CD4-positive, CD25-positive, alpha-beta regulatory T cell (primary cell): Measurements from ENCODE around the gene PRICKLE2. TPM values are rescaled to one million over a fixed set of nuclear protein-coding genes. Genes with fewer than 3 reads are reported as not detected.

Experiments
- ATAC-seq, 2 donors: fragments of 150-1000 bp; cut with Tn5 transposase; one replicate each; pipeline ENCODE4 v1.10.0; 2021; ENCODE audit warnings: low read depth in 2 of 2, moderate number of reproducible peaks in 2 of 2, moderate library complexity in 1 of 2
- DNase-seq, 3 donors: peaks; one replicate each; pipeline versions ENCODE4 v3.0.0 to v3.0.0-alpha.2; 2012 to 2022; ENCODE audit warnings: mixed read lengths in 1 of 3
- H3K27ac ChIP-seq: one replicate; pipeline ENCODE4 v1.7.0; 2013; ENCODE audit warnings: mild to moderate bottlenecking, low read length; ENCODE audit not compliant: insufficient read depth, poor library complexity, severe bottlenecking
- H3K27me3 ChIP-seq: one replicate; pipeline ENCODE4 v1.7.0; 2013; ENCODE audit warnings: low read length; ENCODE audit not compliant: control insufficient read depth, insufficient read depth
- H3K36me3 ChIP-seq: one replicate; pipeline ENCODE4 v1.7.0; 2013; ENCODE audit warnings: mild to moderate bottlenecking, low read length, moderate library complexity; ENCODE audit not compliant: control insufficient read depth, insufficient read depth
- H3K4me1 ChIP-seq: 2 replicates; pipeline ENCODE4 v1.7.0; 2013; ENCODE audit warnings: mild to moderate bottlenecking, low read length; ENCODE audit not compliant: insufficient read depth, control insufficient read depth, poor library complexity, severe bottlenecking
- H3K4me3 ChIP-seq: one replicate; pipeline ENCODE4 v1.7.0; 2013; ENCODE audit warnings: low read depth, mild to moderate bottlenecking, low read length, moderate library complexity
- H3K9me3 ChIP-seq, 2 experiments: 1 replicate in 1 of 2; 2 replicates in 1 of 2; pipeline ENCODE4 v1.7.0; 2013; ENCODE audit warnings: low read length in 2 of 2, mild to moderate bottlenecking in 1 of 2, moderate library complexity in 1 of 2; ENCODE audit not compliant: control insufficient read depth in 2 of 2
- H3K27ac Mint-ChIP-seq, 3 donors: one replicate each; pipeline ENCODE4 v1.8.0; 2020 to 2022; ENCODE audit warnings: mild to moderate bottlenecking in 3 of 3, mixed read lengths in 3 of 3, moderate library complexity in 2 of 3
- H3K27me3 Mint-ChIP-seq: one replicate; pipeline ENCODE4 v1.8.0; 2022; ENCODE audit warnings: mild to moderate bottlenecking, mixed read lengths
- H3K36me3 Mint-ChIP-seq: one replicate; pipeline ENCODE4 v1.8.0; 2020; ENCODE audit warnings: mixed read lengths
- H3K4me1 Mint-ChIP-seq, 4 donors: one replicate each; pipeline ENCODE4 v1.8.0; 2020 to 2022; ENCODE audit warnings: mixed read lengths in 4 of 4, mild to moderate bottlenecking in 1 of 4
- H3K4me3 Mint-ChIP-seq, 4 donors: one replicate each; pipeline ENCODE4 v1.8.0; 2020 to 2022; ENCODE audit warnings: mild to moderate bottlenecking in 4 of 4, mixed read lengths in 4 of 4, moderate library complexity in 3 of 4
- H3K9me3 Mint-ChIP-seq, 7 donors: one replicate each; pipeline ENCODE4 v1.8.0; 2020 to 2022; ENCODE audit warnings: mixed read lengths in 7 of 7, mild to moderate bottlenecking in 3 of 7, moderate library complexity in 2 of 7
- polyA plus RNA-seq, 4 donors: library from polyadenylated mRNA; unstranded; fragments of 300-500 nt; fragmentation: Illumina TruSeq; gene quantifications; one replicate each; pipeline ENCODE4 v1.2.3, GENCODE V29; 2021
- total RNA-seq: library from RNA; stranded (reverse); gene quantifications from one replicate; pipeline ENCODE4 v1.2.3, GENCODE V29; 2022

PRICKLE2 gene
- total and polyA plus RNA-seq, 5 donors from 2014 or later, result 0.15 TPM; not detected in 4

DNA sequence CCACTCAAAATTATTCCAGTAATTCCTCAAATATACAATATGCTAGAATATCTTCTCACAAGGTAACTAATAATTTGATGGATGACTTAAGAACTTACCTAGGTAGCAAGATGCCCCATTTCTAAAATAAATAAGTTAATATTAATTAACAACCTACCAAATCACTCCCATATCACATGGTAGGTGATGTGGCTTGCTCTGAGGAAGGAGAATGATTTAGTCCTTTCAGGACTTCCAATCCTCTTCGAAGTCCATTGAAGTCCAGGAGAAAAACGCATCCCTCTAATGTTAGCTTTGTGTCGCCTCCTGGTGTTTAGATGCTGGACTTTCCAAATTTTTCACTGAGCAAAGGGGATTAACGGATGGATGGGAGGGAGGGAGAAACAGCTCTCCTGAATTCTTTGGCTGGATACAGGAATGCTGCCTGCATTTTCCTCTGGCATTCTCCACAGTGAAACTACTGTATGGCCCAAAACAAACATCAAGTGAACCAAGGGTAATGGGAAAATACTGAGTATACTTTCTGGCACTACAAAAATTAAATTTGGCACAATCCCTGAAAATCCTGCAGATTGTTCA is 58.6 kb downstream of the PRICKLE2 start:
- Mint-ChIP-seq H3K27ac (no peak overlapping the region), H3K4me1 (no peaks in the 10 kb centered on the region), H3K9me3 (peaks cover 0 to 3% (median 0%) of the 10 kb centered on the region in 7 donors), H3K27me3 (no peaks in the 10 kb centered on the region), H3K4me3 (no peak overlapping the region), H3K36me3 (no peaks in the 10 kb centered on the region)
- ATAC-seq (no peak), DNase-seq (no peak)
- Histone ChIP-seq H3K4me1 (no peaks in the 10 kb centered on the region), H3K4me3 (no peak overlapping the region), H3K27me3 (no peaks in the 10 kb centered on the region), H3K36me3 (no peaks in the 10 kb centered on the region), H3K9me3 (no peaks in the 10 kb centered on the region), H3K27ac (no peak overlapping the region)

DNA sequence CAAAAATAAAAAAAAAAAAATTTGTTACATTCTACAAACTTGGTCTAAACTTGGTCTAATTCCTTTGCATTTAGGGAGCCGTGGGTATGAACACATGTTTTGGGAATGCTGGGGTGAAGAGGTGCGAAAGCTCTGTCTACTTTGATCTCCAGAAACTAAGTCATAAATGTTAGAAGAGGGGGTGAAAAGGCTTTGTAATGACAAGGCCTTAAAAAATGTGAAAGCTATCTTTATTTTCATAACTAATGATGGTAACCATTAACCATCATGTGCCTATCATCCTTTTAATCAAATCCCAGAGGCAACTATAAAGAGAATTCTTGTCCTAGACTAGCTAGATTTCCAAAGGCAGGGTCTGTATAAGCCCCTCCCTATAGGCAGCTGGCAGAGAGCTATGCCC is 60.9 kb downstream of the PRICKLE2 start:
- H3K36me3 Mint-ChIP-seq, result no peaks in the 10 kb centered on the region

DNA sequence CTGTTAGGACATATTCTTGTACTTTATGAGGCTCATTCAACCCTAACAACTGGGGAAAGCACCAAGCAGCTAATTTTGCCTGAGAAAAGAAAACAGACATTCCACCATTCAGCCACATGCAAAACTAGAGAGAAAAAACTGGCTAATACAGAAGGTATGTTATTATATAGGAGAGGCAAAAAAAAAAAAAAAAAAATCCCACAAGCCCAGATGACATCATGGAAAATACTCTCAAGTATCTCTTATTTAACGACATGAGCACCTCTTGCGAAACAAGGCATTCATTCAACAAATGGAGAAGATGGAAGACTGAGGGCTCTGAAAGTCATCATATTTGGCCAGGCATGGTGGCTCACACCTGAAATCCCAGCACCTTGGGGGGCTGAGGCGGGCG is 61.5 kb downstream of the PRICKLE2 start:
- no peaks in the 10 kb centered on the region for H3K9me3 ChIP-seq
- no peaks in the 10 kb centered on the region for H3K4me1 Mint-ChIP-seq
- H3K9me3 Mint-ChIP-seq, result peaks cover 0 to 5% (median 0%) of the 10 kb centered on the region in 7 donors
- ATAC-seq, result no peak
- H3K27ac ChIP-seq, result no peak overlapping the region
- H3K27me3 ChIP-seq, result peaks cover 2% of the 10 kb centered on the region
- no peak overlapping the region for H3K4me3 ChIP-seq
- no peaks in the 10 kb centered on the region for H3K27me3 Mint-ChIP-seq
- H3K4me1 ChIP-seq, result no peaks in the 10 kb centered on the region
- no peak for DNase-seq
- no peak overlapping the region for H3K27ac Mint-ChIP-seq
- no peaks in the 10 kb centered on the region for H3K36me3 Mint-ChIP-seq
- H3K36me3 ChIP-seq, result no peaks in the 10 kb centered on the region
- no peak overlapping the region for H3K4me3 Mint-ChIP-seq

More for the DNA sequence above, 60.9 kb downstream of the PRICKLE2 start:
- H3K4me3 Mint-ChIP-seq, result no peak overlapping the region
- Histone ChIP-seq H3K4me3 (no peak overlapping the region), H3K27me3 (peaks cover 2% of the 10 kb centered on the region), H3K9me3 (no peaks in the 10 kb centered on the region), H3K4me1 (no peaks in the 10 kb centered on the region), H3K36me3 (no peaks in the 10 kb centered on the region), H3K27ac (no peak overlapping the region)
- peaks cover 0 to 5% (median 0%) of the 10 kb centered on the region in 7 donors for H3K9me3 Mint-ChIP-seq
- no peak for DNase-seq
- no peak overlapping the region for H3K27ac Mint-ChIP-seq
- H3K4me1 Mint-ChIP-seq, result no peaks in the 10 kb centered on the region
- H3K27me3 Mint-ChIP-seq, result no peaks in the 10 kb centered on the region
- ATAC-seq, result no peak

DNA sequence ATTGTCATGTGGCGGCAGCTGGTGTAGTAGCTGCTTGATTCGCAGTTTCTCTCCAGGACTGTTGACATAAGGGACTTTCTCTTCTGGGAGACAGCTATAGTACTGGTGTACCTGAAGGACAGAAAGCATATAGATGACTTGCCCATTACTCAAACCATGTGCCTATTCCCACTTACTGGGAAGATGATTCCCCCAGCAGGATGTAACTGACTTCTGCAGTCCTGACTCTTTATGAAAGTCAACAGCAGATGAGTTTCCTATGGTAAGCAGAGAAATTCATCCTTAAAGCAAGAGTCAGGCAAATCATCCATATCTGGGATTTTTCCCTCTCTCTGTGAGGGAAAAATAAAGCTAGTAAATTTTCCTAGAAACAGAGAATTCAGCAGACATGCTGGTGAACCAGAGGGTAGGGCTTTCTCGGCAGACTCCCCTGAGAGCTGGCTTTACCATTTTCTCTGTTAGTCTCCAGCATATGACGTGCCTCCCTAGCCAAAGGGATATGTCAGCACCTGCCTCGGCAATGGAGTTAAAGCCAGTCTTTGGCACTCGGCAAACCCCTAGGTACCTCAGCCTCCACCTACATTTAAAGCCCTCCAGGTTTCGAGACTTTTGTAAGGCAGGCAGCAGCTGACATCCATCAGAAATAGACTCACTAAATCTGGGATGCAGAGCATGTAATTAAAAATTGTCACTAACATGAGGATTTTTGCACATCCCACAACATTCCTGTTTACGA is 62.1 kb downstream of the PRICKLE2 start:
- H3K36me3 Mint-ChIP-seq, result no peaks in the 10 kb centered on the region
- DNase-seq (no peak), ATAC-seq (no peak)
- no peaks in the 10 kb centered on the region for H3K9me3 ChIP-seq
- no peaks in the 10 kb centered on the region for H3K36me3 ChIP-seq
- no peaks in the 10 kb centered on the region for H3K4me1 Mint-ChIP-seq
- H3K4me3 ChIP-seq, result no peak overlapping the region
- H3K4me1 ChIP-seq, result no peaks in the 10 kb centered on the region
- H3K27me3 Mint-ChIP-seq, result no peaks in the 10 kb centered on the region
- H3K4me3 Mint-ChIP-seq, result no peak overlapping the region
- H3K27ac Mint-ChIP-seq, result no peak overlapping the region
- peaks cover 2% of the 10 kb centered on the region for H3K27me3 ChIP-seq
- no peak overlapping the region for H3K27ac ChIP-seq
- peaks cover 0 to 5% (median 0%) of the 10 kb centered on the region in 7 donors for H3K9me3 Mint-ChIP-seq

DNA sequence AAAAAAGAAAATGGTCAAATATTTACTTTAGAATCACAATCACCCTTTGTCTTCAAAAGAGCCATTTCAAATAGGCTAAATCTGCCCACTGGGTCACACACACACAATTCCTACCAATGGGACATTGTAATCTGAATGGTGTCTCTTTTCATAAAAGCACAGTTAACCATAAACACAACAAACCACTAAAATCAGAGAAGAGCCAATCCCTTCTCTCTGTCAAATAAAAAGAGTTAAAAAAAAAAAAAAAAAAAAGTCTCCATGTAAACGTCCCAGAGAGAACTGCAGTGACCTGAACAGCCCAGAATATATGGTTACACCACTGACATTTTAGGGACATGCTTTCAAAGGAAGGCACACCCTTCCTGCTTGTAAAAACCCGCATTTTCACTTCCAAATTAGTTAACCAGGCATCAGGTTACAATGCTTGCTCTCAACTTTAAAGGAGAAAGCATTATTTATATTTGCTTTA is 63.7 kb downstream of the PRICKLE2 start:
- ATAC-seq (no peak), DNase-seq (no peak)
- Histone ChIP-seq H3K4me3 (no peak overlapping the region), H3K27me3 (peaks cover 2% of the 10 kb centered on the region), H3K36me3 (no peaks in the 10 kb centered on the region), H3K4me1 (no peaks in the 10 kb centered on the region), H3K9me3 (no peaks in the 10 kb centered on the region), H3K27ac (no peak overlapping the region)
- H3K4me3 Mint-ChIP-seq, result no peak overlapping the region
- H3K36me3 Mint-ChIP-seq, result no peaks in the 10 kb centered on the region
- no peak overlapping the region for H3K27ac Mint-ChIP-seq
- H3K4me1 Mint-ChIP-seq, result no peaks in the 10 kb centered on the region
- H3K27me3 Mint-ChIP-seq, result no peaks in the 10 kb centered on the region
- H3K9me3 Mint-ChIP-seq, result peaks cover 0 to 5% (median 0%) of the 10 kb centered on the region in 7 donors

DNA sequence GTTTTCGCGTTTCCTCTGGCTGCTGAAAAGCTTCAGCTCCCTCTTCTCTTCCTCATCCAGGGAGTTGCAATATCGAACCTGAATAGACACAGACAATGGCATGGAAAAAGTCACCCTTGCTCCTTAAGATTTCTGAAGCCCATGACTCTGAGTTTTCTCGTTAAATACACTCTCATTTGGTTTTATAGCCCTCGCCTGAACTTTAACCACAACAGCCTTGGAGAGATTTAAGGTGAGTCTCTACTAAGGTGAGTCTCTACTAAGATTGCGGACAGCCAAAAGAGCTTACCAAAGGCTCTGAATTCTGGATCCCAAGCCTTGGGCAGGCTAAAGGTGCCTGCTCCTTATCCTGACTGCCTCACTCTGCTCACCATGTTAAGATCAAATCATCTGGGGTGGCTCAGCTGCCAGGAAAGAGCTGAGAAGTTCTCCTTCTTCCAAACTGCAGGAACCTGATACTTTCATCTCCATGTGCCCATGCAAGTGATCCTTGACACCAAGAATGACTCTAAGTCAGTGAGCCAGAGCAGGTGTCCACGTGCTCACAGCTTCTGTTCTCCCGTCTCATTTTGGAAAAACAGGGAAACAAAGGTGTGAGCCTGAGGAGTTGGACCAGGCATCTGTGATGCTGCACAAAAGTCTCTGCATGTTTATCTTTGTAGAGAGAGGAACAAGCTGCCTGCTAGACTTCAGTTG is 65.1 kb downstream of the PRICKLE2 start:
- no peaks in the 10 kb centered on the region for H3K4me1 ChIP-seq
- ATAC-seq (no peak), DNase-seq (no peak)
- Mint-ChIP-seq H3K27ac (no peak overlapping the region), H3K36me3 (no peaks in the 10 kb centered on the region), H3K4me1 (no peaks in the 10 kb centered on the region), H3K9me3 (peaks cover 0 to 5% (median 0%) of the 10 kb centered on the region in 7 donors), H3K4me3 (no peak overlapping the region), H3K27me3 (no peaks in the 10 kb centered on the region)
- no peak overlapping the region for H3K4me3 ChIP-seq
- H3K9me3 ChIP-seq, result no peaks in the 10 kb centered on the region
- H3K36me3 ChIP-seq, result no peaks in the 10 kb centered on the region
- peaks cover 2% of the 10 kb centered on the region for H3K27me3 ChIP-seq
- no peak overlapping the region for H3K27ac ChIP-seq

DNA sequence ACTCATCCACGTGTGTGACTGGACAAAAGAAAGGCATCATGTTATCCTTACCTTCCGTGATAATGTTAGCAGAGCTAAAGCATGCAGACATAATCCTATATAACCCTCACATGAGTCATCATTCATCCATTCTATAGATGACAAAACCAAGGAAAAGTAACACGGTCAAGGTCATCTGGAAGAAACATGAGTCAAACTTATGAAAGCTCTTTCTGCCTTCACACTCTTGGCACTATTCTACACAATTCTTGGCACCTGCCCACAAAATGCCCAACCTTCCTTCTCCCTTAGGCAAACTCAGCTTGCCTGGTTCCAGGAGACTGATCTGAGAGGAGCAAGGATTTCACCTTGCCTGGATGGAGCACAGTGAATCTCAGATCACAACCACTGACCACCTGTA is 66.9 kb downstream of the PRICKLE2 start:
- ATAC-seq, result no peak
- Mint-ChIP-seq H3K27ac (no peak overlapping the region), H3K4me3 (no peak overlapping the region), H3K9me3 (peaks cover 0 to 2% (median 0%) of the 10 kb centered on the region in 7 donors), H3K4me1 (no peaks in the 10 kb centered on the region), H3K36me3 (no peaks in the 10 kb centered on the region), H3K27me3 (no peaks in the 10 kb centered on the region)
- no peak overlapping the region for H3K4me3 ChIP-seq
- H3K9me3 ChIP-seq, result no peaks in the 10 kb centered on the region
- no peak overlapping the region for H3K27ac ChIP-seq
- H3K27me3 ChIP-seq, result peaks cover 2% of the 10 kb centered on the region
- H3K4me1 ChIP-seq, result no peaks in the 10 kb centered on the region
- no peaks in the 10 kb centered on the region for H3K36me3 ChIP-seq
- DNase-seq, result no peak
